Tongue (tissue), 2 donors: ENCODE data around the gene IRX5. TPM values are rescaled to one million over a fixed set of nuclear protein-coding genes. Genes with fewer than 3 reads are reported as not detected.

Experiments used
- DNase-seq: peaks from one replicate; pipeline ENCODE4 v3.0.0-alpha.2; 2015
- total RNA-seq: library from RNA; depleted of rRNA; stranded (reverse); fragments of >200 nt; gene quantifications from one replicate; pipeline ENCODE4 v1.2.3, GENCODE V29; 2014

IRX5 gene
- total RNA-seq, 1 donor from 2014 or later, result 1.8 TPM

DNA sequence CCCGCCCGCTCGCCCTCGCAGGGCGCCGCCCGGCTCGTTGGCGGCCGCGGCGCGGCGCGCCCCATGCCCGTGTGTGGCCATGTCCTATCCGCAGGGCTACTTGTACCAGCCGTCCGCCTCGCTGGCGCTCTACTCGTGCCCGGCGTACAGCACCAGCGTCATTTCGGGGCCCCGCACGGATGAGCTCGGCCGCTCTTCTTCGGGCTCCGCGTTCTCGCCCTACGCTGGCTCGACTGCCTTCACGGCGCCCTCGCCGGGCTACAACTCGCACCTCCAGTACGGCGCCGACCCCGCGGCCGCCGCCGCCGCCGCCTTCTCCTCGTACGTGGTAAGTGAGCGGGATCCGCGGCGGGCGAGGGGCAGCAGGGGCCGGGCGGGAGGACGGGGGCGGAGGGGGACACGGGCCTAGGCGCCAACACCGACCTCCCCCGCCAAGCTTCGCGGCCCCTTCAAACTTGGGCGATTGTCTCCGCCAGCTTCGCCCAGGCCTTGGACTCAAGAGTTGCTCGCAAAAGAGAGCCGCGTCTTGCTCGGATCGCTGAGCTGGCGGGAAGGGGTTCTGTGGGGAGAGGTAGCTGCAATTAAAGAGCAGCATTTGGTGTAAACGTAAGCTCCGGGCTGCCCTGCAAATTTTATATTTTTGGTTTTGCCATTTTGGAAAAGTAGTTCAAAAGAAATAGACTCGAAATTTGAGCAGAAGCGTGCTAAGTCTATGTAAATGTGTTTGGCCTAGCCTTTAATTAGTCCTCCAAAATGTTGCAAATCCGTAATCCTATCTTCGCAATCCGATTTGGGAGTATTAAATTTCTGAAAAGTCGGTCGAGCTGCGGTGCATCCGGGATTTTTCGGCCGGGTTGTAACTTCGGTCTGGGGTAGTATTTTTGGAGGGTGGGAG, 702 bp downstream of the IRX5 start:
- peak; percentile 49 for DNase-seq

DNA sequence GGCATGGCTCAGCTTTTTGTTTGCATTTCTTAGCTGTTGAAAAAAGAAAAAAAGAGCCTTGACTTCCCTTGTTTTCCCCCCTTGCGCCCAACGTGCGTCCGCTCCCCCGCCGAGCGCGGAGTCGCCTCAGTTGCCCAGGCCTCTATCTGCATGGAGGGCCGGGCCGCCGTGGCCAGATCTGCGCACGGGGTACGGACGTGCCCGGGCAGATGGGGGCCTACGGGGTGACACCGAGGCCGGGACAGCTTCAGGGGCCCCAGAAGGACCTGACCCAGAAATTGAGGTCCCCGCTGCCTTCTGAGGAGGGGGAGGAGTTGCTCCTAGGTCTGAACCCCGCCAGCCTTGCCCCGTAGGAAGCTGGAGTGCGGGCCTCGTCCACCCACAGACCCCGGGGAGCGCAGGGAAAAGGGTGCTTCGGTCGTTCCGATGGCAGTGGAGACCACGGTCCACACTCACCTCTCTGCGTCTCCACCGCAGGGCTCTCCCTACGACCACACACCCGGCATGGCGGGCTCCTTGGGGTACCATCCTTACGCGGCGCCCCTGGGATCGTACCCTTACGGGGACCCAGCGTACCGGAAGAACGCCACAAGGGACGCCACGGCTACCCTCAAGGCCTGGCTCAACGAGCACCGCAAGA, 1.5 kb downstream of the IRX5 start:
- DNase-seq, result no peak

DNA sequence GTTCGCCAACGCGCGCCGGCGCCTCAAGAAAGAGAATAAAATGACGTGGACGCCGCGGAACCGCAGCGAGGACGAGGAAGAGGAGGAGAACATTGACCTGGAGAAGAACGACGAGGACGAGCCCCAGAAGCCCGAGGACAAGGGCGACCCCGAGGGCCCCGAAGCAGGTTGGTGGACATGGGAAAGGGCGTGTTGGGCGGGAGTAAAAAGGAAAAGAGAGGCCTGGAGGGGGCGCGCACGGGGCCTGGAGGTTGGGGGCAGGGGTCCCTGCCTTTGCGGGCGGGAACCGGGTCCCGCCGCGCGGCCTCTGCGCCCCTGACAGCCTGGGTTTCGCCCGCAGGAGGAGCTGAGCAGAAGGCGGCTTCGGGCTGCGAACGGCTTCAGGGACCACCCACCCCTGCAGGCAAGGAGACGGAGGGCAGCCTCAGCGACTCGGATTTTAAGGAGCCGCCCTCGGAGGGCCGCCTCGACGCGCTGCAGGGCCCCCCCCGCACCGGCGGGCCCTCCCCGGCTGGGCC, 2.1 kb downstream of the IRX5 start:
- DNase-seq, result peak; percentile 17

DNA sequence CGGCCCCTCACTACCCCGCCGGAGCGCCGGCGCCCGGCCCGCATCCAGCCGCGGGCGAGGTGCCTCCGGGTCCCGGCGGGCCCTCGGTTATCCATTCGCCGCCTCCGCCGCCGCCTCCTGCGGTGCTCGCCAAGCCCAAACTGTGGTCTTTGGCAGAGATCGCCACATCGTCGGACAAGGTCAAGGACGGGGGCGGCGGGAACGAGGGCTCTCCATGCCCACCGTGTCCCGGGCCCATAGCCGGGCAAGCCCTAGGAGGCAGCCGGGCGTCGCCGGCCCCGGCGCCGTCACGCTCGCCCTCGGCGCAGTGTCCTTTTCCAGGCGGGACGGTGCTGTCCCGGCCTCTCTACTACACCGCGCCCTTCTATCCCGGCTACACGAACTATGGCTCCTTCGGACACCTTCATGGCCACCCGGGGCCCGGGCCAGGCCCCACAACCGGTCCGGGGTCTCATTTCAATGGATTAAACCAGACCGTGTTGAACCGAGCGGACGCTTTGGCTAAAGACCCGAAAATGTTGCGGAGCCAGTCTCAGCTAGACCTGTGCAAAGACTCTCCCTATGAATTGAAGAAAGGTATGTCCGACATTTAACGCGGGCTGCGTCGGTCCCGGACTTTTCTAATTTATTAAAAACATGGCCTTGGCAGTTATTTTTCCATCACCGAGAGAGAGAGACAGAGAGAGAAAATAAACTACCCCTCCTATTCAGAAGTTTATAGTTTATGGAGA, 2.8 kb downstream of the IRX5 start:
- DNase-seq, result peak; percentile 14

DNA sequence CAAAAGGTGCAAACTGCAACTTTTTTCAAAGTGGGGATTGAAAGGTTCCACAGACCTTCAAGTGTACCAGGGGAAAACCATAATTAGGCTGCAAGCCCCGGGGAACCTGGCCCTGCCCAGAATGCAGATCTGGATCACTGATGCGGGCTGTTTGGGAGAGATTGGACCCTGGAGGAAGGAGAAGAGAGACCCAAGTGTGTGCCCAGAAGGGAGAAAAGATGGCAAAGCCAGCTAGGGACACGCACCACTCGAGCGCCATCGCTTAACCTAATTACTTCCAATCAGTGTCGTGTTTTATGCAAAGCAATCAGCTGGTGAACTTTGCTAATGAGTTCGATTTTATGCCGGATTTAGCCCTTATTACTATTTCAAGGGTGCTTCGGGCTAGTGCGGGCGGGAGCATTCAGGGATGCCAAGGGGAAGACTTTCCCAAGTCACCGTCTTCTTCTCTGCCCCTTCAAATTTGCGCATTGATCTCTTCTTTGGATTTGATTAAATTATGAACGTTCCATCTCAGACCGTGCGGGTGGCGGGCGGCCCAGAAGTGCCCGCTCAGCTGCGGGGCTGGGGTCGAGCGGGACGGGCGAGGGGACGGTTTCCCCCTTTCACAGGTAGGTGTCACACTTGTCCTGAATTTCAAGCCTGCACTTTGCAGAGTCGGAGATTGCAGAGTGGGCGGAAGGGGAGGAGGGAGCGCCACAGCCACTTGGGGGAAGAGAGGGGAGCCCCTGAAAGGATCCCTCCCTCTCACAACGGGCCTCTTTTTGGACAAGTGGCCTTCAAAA, 4.0 kb downstream of the IRX5 start:
- DNase-seq, result peak; percentile 69

DNA sequence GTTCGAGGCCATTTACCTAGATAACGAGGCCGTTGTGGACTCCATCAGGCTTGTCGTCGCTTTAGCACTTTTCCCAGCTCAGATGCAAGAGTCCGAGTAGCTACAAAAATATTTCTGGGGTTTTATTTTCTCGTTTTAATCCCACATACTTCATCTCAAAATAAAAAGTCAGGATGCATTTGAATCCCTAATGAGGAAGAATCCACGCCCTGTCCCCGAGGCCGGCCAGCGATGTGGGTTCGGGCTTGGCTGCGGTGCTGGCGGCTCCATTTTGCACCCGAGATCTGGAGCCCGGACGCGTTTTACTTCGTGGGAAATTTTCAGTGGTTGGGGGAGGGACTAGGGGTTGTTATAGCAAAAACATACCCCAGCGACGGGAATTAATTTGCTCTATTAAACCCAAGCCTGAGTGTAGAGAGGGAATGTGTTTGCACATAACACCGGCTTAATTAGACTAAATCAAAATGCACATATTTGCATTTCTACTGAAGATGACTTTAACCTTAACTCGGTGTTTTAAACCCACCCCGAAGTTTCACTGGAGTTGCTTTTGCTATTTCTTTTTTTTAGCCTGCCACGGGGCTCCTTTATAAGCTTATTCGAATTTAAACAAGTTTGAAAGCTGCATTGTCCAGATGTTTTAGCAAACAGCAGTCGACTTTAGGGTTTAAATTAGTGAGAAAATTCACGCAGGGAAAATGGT, 4.8 kb downstream of the IRX5 start:
- DNase-seq, result peak; percentile 45

DNA sequence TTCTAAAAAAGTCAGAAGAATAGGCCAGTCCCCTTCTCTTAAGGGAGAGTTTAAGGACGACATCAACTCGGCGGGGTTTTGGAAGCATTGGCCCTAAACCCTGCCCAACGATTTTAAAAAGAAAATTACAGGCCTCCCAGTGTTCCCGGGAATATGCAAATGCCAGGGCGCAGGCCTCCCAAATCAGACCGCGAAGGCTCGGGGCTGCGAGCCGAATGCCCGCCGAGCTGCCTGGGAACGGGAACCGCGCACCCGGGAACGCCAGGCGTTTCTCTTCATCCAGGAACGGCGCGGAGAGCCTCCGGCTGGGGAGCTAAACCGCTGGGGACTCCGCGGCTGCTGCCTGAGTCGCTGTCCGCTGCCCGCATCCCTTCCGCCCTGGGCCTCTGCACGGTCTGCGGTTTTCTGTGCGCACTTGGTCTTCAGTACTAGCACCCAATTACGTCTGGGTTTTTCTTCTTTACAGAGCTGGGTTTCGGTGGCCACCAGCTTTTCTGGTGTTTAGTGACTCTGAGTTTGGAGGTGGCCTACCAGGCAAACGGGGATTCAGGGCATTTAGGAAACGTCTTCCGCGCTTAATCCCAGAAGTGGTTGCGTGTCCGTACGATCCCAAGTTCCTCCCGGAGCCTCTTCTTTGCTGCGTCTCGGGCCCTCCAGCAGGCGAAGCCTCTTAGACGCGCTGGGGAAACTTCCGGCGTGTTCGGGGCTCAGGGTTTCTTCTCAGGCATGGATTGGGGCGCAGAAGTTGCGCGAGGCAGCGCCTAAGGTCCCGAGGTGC, 5.7 kb downstream of the IRX5 start:
- DNase-seq, result peak; percentile 53

DNA sequence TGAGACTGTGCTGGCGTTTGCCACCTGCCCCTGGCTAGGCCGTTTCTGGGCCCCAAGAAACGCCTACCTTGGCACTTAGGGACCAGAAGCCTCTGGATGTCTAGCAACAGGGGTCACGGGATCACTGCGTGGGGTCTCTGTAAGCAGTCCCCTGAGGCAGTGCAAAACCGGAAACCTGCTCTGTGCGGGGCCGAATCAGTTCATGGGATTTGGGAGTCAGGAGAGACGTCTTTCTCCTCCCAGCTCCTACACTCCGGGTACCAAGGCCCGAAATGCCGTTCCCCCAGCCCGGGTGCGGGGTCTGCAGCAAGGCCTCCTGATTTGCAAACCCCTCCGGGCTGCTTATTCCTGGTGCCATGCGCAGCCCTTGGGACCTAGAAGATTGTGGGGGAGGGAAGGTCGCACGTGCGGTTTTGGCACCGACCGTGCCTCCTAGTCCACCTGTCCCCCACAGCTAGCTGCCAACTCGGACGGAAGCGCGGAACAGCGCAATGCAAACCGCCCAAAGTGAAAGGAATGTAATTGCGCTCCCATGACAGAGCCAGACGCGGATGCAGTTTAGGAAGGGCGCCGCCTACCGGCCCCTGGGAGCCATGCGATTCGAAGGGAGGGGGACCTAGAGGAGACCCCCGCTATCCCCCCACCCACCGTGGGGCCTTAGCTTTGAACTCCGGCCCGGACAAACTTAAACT, 6.5 kb downstream of the IRX5 start:
- DNase-seq, result peak; percentile 78

DNA sequence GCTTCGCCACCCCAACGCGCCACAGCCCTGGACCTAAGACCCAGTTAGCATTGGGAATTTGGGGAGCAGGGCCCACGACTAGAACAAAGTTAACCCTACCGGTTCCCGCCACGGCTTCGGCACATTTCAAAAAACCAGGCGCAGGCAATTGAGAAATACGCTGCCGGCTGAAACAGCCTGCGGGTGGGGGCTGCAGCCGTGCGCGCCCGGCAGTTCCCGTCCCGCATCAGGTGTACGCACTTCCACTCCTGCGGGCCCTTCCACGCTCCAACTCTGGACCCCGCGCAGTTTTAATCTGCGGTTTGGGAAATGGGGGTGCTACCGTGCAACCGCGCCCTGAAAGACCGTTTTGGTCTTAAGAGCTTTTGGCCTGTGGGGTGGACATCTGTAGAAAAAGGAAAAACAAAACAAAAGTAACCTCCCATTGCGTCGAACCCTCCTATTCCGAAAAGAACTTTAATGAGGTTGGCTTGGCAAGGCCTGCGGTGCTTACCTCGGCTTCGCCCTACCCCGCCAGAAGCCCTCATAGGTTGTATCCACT, 7.1 kb downstream of the IRX5 start:
- DNase-seq, result no peak

DNA sequence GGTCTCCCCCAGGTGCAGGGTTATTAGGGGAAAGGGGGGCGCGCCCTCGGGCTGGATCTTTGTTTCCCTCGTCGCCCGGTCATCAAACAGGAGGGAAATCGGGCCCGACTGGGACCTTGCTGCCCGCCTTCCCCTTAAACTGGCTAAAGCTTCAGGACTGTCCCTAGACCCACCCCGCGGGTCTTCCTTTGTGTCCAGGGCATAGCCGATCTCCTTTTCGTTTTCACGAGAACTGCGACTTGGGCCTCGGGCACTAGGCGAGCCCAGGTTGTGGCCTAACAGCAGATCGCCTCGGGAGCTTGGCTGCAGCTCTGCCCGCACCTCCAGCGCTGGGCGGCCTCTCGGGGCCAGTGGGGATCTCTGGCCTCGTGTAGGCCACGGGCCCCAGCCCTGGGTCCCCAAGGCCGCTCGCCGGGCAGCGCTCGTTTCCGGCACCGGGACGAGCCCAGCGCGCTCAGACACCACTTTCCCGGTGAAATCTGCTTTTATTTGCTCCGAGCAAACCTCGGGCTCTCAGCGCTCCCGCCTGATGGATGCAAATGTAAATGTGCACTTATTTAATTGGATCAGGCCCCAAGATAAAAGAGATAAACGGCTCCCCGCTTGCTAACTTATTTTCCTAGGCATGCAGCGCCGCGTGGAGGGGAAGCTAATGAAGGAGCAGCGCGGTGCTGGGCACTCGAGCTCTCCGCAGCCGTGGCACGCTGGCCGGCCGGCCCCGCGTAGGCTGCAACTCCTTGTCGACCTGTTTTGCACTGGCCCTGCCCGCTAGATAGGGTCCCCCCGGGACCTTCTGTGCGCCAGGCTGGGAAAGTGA, 7.8 kb downstream of the IRX5 start:
- DNase-seq, result peak; percentile 55

DNA sequence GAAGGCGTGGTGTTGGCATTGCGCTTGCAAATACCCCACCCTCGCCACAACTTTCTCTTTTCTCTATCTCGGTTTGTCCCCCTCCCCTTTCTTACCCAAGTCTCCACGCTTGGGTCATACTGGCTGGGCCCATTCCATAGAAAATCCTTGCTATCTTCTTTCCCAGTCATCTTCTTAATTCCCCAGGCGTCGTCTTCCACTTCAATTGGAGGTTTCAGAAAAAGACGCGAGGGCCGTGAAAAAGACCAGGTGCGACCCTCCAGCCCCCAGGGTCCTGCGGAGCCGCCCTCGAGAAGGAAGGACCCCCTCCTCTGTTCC, 8.3 kb downstream of the IRX5 start:
- no peak for DNase-seq

DNA sequence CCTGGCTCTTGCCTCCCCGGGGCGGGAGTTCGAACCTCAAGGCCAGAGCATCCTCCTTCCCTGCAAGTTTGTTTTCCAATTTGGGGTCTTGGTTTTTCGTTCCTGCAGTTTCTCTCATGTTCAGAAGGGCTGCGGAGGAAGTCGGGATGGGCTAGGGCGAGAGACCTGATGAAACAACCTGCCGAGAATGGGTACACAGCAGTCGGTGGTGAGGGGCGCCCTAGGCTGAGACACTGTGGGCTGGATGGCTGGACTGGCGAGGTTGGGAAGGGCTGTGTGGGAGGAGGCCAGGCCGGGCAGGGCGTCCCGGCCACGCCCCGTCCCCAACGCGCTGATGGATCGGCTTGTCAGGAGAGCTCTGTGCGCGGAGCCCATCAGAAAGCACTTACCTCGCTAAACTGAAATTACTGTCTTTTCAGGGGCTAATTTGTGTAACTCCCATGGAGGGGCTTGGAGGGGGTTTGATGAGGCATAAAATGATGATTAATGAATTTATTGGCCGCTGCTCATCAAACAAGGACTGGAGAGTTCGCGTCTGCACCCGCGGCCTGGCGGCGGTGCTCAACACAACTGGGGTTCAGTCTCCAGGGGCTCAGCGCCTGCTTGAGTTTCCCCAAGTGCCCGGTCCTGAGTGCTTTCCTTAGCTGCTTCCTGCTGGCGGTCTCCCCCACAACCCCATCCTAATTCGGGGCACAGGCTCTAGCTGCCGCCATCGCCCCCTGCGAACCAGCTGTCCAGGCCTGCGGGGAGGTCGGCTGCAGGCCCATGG, 9.0 kb downstream of the IRX5 start:
- DNase-seq, result no peak

DNA sequence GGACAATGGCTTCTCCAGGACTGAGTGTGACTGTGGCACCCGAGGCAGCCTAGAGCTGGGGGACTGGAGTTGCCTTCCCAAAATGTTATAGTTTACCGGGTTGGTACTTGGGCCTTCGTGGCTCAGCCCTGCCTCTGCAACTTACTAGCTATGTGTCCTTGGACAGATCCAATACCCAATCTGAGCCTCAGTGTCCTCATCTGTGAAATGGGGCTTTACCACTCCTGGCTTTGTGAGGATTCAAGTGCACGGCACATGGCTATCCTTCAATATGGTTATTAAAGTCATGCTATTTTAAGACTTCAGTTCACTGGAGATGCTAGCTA, 9.6 kb downstream of the IRX5 start:
- DNase-seq, result no peak

DNA sequence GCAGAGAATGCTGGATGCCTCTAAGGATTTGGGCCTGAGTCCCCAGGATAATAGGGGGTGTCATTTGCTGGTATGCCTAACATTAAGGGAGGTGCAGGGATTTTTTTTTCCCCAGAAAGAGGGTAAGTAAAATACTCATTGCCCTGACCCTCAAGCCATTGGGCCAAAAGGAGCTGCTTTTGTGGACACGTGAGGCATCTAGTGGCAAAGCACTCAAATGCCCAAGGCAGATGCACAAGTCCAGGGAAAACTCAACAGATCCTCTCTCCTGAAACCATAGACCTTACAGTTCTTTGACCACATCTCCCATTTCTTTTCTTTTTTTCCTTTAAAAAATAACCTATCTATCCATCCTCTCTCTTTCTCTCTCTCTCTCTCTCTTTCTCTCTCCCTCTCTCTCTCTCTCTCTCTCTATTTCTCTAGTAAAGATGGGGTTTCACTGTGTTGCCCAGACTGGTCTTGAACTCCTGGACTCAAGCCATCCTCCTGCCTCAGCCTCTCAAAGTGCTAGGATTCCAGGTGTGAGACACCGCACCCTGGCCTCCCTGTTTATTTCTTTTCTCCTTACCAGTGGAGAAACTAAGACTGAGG, 11.8 kb downstream of the IRX5 start:
- no peak for DNase-seq

DNA sequence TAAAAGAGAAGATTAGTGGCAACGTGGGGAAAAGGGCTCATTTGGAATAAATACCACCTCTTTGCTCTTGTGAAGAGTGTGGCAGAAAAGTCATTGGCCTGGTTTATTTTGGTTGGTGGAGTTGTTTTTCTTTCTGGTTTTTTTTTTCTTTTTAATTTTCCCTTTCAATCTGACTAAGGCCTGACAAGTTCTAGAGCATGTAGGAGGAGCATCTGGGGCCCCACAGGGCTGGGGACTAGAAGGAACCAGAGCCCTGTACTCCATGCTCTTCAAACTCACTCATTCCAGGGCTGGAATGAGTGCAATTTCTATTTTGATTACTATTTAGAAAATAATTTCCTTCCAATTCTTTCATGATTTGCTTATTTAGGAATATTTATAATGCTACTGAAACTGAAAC, 13.3 kb downstream of the IRX5 start:
- no peak for DNase-seq

DNA sequence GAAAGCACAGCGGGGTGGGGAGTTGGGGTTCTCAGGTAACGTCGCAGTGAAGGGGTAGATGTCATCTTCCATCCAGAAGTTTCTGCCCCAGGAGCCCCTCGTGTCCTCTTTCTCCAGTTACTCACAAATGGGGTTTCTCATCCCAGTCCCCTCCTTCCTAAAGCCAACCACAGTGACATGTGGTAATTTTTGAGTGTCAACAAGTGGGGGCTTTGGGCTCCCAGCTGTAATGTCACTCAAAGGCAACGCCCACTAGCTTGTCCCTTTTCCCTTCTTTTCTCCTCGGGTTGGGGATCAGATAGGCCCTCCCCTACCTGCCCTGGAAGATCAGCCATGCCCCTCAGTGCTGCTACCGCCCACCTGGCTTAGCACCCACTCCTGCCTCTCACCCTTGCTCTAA, 14.4 kb downstream of the IRX5 start:
- no peak for DNase-seq

DNA sequence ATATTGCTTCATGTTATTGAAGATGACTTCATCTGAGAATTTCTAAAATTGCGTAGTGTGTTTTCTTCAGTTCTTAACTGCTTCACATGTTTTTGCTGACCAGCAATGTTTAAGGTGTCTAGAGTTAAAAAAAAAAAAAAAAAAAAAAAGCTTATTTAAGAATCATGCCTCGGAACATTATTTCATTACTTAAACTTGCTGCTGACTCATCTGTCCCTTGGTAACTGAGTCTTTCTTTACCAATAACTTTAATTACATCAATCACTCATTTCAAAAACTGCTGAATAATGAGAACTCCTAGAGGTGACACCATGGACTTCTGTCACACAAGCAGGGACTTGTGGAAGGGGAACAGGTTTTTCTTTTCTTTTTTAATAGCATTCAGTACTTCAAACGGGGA, 16.2 kb downstream of the IRX5 start:
- DNase-seq, result no peak

DNA sequence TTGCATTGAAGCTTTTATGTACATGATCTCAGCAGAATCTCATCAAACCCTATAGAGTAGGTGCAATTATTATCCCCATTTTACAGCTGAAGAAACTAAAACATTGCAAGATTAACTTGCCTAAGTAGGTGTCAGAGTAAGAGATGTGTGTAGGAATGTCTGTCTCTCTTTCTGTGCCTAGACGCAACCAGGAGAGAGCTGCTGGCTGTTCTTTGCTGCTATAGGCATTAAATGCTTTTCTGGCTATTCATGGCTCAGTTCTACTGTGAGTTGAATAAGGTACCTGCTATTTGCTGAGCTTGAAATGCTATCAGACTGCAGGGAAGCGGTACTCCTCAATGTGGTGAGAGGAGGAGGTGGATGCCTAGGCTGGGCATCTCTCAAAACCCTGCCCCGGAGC, 17.0 kb downstream of the IRX5 start:
- no peak for DNase-seq
